NCI-H2227 (cell line): ENCODE data around the gene ABCA9.
"Not testable (repeated sequence)": the region's sequence is repeated elsewhere in the genome, so short reads cannot be mapped to it uniquely, and the experiment has no call there.

ENCODE experiments used
- DNase-seq: peaks from one replicate; lab custom pipeline; 2025; ENCODE audit not compliant: unreplicated experiment; lab: John Stamatoyannopoulos, UW

Gene ABCA9

DNA sequence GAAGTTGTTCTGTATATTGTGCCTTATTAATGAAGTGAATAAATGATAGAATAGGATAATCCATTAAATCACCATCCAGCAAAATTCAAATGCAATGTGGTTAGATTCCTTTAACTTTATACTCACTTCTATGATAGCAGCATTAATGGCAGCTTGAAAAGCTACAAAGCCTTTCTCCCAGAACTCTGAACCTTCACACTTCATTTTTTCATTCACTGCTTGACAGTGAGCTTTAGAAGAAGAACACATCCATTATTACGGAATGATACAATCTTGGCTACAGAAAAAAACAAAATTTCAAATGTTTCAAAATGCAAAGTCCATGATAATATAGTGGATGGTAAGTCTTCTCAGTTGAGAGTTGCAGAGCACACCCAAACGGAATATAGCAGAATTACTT lies 16.4 kb downstream of the ABCA9 start:
- no peak for DNase-seq

DNA sequence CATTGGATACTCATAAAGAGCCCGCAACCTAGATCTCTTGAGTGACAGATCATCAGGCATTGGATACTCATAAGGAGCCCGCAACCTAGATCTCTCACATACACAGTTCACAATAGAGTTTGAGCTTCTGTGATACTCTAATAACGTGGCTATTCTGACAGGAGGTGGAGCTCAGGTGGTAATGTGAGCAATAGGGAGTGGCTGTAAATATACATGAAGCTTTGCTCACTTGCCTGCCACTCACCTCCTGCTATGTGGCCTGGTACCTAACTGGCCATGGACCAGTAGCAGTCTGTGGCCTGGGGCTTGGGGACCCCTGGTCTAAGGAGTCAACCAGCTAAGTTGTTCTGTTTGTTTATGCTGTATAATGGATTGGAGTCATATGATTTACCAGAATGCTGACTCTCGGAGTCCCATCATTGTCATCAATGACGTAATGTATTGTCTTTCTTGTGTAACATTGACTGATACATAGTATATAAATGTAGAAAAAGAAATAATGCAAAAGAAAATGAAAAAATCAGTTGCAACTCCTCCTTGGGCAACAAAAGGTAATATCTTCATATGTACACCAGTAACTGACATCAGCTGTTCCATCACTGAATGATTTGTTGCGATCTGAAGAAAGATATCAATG lies 17.5 kb downstream of the ABCA9 start:
- DNase-seq, result no peak

GRCh38 chr17:69042308-69042707 lies 18.4 kb downstream of the ABCA9 start:
- DNase-seq, result no peak

- DNase-seq, result no peak
These were observed 28.9 kb downstream of the ABCA9 start for GRCh38 chr17:69031839-69032238.

DNA sequence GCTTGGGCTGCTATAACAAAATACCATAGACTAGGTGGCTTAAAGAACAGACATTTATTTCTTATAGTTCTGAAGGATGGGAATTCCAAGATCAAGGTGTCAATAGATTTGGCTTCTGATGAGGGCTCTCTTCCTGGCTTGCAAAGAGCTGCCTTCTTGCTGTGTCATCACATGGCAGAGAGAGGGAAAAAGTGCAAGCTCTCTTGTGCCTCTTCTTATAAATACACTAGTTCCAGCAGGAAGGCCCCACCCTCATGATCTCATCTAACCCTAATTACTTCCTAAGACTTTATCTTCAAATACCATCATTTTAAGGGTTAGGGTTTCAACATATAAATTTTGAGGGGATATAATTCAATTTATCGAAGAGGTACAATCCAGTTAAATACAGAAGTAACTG lies 30.6 kb downstream of the ABCA9 start:
- DNase-seq, result no peak

- no peak for DNase-seq
These were observed 42.0 kb downstream of the ABCA9 start for GRCh38 chr17:69018687-69019086.

DNA sequence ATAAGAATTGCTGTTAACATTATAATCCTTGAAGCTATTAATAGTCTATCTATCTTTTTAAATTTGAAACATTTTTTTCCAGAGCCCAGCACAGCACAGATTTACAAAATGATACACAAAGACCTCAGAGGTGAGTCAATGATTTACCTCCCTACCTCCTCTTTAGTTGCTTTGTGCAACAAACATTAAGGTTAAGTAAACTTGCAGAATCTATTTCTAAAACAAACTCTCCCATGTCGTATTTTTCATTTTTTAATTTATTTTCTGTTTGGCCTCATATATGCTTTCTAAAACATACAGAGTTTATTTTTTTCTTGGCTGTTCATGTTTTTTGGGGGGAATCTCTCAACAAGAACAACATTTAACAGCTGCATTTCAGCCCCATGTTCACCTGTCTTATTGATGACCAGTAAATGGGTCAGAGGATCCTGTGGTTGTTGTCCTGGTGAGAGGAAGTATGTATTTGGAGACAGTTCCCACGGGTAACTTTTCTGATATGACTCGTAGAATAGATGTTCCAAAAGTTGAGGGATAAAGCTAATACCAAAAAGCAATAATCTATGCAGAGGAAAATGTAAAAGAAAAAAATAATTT lies 42.6 kb downstream of the ABCA9 start:
- no peak for DNase-seq

DNA sequence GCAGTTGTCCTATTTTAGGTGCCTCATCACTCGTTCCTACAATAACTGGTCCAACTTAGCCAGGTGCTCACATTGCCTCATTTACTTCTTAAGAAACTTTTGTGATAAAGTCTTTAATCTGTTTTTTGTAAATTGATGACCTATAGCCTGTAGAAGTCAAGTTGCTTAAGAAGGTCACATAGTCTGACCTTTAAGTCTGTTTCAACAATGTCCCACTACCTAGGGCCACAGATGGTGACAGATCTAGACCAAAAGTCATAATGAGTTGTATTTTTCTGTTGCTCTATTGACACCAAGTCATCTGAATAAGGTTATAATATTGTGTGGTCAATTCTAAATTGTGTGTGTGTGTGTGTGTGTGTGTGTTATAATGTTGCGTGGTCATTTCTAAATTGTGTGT lies 45.1 kb downstream of the ABCA9 start:
- no peak for DNase-seq

GRCh38 chr17:69012895-69013805 lies 47.6 kb downstream of the ABCA9 start:
- no peak for DNase-seq

DNA sequence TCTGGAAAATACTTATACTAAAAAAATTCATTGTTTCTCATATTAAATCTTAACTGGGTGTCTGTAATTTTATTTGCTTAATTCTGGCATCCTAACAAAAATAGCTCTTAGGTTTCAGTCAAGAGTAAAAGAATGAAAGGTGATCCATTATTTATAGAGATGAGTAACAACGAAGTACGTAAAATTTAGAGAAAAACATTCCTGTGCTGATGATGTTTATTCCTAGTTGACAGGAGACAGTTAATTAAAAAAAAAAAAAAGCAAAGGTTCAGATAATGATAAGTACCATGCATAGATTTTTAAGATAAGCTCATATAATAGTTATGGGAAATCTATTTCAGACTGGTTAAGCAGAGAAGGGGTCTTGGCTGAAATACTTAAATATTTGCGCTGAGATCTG lies 50.8 kb downstream of the ABCA9 start:
- no peak for DNase-seq

DNA sequence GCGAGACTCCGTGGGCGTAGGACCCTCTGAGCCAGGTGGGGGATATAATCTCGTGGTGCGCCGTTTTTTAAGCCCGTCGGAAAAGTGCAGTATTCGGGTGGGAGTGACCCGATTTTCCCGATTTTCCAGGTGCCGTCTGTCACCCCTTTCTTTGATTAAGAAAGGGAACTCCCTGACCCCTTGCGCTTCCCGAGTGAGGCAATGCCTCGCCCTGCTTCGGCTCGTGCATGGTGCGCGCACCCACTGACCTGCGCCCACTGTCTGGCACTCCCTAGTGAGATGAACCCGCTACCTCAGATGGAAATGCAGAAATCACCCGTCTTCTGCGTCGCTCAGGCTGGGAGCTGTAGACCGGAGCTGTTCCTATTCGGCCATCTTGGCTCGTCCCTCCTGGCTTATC lies 56.0 kb downstream of the ABCA9 start:
- not testable (repeated sequence) for DNase-seq

DNA sequence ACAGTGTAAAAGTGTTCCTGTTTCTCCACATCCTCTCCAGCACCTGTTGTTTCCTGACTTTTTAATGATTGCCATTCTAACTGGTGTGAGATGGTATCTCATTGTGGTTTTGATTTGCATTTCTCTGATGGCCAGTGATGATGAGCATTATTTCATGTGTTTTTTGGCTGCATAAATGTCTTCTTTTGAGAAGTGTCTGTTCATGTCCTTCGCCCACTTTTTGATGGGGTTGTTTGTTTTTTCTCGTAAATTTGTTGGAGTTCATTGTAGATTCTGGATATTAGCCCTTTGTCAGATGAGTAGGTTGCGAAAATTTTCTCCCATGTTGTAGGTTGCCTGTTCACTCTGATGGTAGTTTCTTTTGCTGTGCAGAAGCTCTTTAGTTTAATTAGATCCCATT lies 61.0 kb downstream of the ABCA9 start:
- DNase-seq, result not testable (repeated sequence)

DNA sequence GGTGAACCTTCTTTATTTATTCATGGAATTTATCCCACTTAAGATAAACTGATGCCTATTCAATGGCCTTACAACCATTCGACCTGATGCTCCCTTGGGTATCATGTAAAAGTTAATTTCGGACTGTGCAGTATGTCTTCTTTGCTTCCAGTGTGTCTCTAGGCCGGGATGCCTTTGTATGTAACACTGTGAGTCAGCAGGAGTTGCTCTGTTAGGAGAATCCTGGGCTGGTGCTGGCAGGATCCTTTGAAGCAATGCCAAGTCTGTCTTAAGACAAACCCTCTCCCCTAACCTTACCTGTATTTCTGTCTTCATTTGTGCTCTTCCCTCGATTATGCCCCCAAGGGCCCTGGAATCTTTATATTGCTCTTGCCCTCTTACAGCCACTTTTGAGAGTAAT lies 67.6 kb downstream of the ABCA9 start:
- no peak for DNase-seq

DNA sequence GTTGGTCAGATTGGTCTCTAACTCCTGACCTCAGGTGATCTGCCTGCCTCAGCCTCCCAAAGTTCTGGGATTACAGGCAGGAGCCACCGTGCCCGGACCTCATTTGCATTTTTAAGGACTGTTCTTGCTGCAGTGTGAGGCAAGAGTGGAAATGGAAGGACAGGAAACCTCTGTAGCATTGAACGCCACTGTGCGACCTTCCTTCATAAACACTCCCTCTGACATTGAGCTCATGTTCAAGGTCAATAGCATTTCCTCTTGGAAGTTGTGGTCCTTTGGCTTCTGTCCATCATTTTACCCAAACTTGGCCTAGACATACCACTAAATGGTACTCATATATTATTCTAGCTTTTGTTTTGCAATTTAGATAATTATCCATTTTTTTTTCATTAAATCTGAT lies 72.8 kb downstream of the ABCA9 start:
- DNase-seq, result no peak

DNA sequence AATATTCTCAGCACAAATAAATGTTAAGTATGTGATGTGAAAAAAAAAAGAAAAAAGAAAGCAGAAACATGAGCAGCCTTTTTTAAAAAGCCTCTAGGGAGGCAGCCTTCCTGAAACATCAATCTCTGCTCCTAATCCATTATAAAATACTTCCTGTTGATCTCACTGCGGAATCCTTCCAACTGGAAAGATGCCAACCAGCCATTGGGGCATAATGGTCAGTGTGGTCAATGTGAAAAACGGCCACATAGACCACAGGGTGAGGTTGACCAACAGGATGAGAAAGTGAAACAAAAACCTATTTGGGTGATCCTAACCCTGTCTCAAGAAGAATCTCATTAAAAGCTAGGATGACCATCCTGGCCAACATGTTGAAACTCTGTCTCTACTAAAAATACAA lies 79.4 kb downstream of the ABCA9 start:
- DNase-seq, result no peak

GRCh38 chr17:68973098-68973846 lies 87.5 kb downstream of the ABCA9 start:
- no peak for DNase-seq

- DNase-seq, result no peak
These were observed 88.5 kb downstream of the ABCA9 start for GRCh38 chr17:68972119-68972704.

GRCh38 chr17:68969101-68969500 lies 91.6 kb downstream of the ABCA9 start:
- no peak for DNase-seq

GRCh38 chr17:68963958-68964357 lies 96.8 kb downstream of the ABCA9 start:
- DNase-seq, result no peak

GRCh38 chr17:68961214-68961882 lies 99.4 kb downstream of the ABCA9 start:
- no peak for DNase-seq
